Measurements from ENCODE around the gene MKNK2.

DNA sequence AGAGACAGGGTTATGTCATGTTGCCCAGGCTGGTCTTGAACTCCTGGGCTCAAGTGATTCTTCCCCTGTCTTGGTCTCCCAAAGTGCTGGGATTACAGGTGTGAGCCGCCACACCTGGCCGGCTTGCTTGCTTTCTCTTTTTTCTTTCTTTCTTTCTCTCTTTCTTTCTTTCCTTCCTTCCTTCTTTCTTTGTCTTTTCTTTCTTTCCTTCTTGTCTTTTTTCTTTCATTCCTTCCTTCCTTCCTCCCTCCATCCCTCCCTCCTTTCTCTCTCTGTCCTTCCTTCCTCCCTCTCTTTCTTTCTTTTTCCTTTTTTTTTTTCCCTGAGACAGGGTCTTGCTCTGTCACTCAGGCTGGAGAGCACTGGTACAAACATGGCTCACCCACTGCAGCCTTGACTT lies 28.8 kb downstream of the MKNK2 start:
- TF ChIP-seq, protein P1, sequence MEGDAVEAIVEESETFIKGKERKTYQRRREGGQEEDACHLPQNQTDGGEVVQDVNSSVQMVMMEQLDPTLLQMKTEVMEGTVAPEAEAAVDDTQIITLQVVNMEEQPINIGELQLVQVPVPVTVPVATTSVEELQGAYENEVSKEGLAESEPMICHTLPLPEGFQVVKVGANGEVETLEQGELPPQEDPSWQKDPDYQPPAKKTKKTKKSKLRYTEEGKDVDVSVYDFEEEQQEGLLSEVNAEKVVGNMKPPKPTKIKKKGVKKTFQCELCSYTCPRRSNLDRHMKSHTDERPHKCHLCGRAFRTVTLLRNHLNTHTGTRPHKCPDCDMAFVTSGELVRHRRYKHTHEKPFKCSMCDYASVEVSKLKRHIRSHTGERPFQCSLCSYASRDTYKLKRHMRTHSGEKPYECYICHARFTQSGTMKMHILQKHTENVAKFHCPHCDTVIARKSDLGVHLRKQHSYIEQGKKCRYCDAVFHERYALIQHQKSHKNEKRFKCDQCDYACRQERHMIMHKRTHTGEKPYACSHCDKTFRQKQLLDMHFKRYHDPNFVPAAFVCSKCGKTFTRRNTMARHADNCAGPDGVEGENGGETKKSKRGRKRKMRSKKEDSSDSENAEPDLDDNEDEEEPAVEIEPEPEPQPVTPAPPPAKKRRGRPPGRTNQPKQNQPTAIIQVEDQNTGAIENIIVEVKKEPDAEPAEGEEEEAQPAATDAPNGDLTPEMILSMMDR (IDR thresholded peaks at IDR 0.05; ENCODE audit: insufficient read depth, low read length) = no peak
- TF ChIP-seq GABPA (IDR thresholded peaks at IDR 0.05; ENCODE audit: low read depth) (no peak), POLR2AphosphoS5 (IDR thresholded peaks at IDR 0.05; ENCODE audit: low read depth) (no peak), REST (IDR thresholded peaks at IDR 0.05; ENCODE audit: insufficient replicate concordance, low read depth) (no peak), SPI1 (IDR thresholded peaks at IDR 0.05; ENCODE audit: borderline replicate concordance, low read depth) (no peak)
